Fibroblast of the aortic adventitia (primary cell): ENCODE results near the gene DRC3. TPM values are rescaled to one million over a fixed set of nuclear protein-coding genes. Genes with fewer than 3 reads are reported as not detected.

Source experiments
- DNase-seq: peaks from one replicate; pipeline ENCODE4 v3.0.0-alpha.2; 2010; ENCODE audit warnings: low read depth
- H3K4me3 ChIP-seq: 2 replicates; pipeline ENCODE4 v1.5.1; 2011; ENCODE audit warnings: low read depth, mild to moderate bottlenecking, control low read depth, low read length, moderate library complexity
- total RNA-seq: library from RNA; depleted of rRNA; stranded (reverse); fragments of >200 nt; gene quantifications from 2 replicates; pipeline ENCODE4 v1.2.3, GENCODE V29; 2012; ENCODE audit warnings: low replicate concordance
- TF ChIP-seq, protein P1 (sequence below): IDR thresholded peaks from 2 replicates; pipeline ENCODE4 v1.5.1; 2011; ENCODE audit warnings: mild to moderate bottlenecking, low read length, control low read depth, inconsistent platforms; ENCODE audit not compliant: insufficient read depth

DRC3 gene
- total RNA-seq, 1 donor: 1.8 TPM

GRCh38 chr17:17998934-17999333 is 26.3 kb downstream of the DRC3 start:
- TF ChIP-seq, protein P1, sequence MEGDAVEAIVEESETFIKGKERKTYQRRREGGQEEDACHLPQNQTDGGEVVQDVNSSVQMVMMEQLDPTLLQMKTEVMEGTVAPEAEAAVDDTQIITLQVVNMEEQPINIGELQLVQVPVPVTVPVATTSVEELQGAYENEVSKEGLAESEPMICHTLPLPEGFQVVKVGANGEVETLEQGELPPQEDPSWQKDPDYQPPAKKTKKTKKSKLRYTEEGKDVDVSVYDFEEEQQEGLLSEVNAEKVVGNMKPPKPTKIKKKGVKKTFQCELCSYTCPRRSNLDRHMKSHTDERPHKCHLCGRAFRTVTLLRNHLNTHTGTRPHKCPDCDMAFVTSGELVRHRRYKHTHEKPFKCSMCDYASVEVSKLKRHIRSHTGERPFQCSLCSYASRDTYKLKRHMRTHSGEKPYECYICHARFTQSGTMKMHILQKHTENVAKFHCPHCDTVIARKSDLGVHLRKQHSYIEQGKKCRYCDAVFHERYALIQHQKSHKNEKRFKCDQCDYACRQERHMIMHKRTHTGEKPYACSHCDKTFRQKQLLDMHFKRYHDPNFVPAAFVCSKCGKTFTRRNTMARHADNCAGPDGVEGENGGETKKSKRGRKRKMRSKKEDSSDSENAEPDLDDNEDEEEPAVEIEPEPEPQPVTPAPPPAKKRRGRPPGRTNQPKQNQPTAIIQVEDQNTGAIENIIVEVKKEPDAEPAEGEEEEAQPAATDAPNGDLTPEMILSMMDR: no peak
- H3K4me3 ChIP-seq: no peak overlapping the region
- DNase-seq: no peak

DNA sequence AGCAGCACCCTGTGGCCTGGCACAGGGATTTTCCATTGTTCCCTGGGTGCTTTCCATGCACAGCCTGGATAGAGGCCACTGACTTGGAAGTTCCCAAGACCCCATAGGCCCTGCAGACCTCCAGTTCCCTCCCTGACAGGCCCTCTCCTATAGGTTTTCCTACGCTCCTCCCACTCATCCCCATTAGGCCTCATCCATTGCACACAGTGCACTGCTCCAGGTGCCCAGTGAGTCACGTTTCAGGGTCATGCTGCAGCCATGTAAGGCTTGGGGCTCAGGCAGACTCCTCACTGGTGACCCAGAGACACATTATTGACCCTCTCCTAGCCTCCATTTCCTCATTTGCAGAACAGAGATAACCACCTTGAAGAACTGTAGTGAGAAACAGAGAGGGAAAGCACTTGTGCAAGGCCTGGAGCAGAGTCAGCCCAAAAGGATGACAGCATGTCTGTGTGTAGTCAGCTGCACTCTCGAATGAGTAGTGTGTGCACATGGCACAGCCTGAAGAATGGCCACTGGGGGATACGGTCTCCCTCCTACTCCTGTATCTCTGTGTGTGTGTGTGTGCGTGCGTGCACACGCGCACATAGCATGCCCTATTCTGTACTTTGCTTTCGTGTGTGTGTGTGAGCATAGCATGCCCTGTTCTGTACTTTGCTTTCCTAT is 26.8 kb downstream of the DRC3 start:
- H3K4me3 ChIP-seq: no peak overlapping the region
- TF ChIP-seq, protein P1: no peak
- no peak for DNase-seq

GRCh38 chr17:18000030-18000408 is 27.4 kb downstream of the DRC3 start:
- DNase-seq: no peak
- TF ChIP-seq, protein P1: no peak
- no peak overlapping the region for H3K4me3 ChIP-seq

GRCh38 chr17:18002171-18002570 is 29.5 kb downstream of the DRC3 start:
- no peak for DNase-seq
- TF ChIP-seq, protein P1: no peak

DNA sequence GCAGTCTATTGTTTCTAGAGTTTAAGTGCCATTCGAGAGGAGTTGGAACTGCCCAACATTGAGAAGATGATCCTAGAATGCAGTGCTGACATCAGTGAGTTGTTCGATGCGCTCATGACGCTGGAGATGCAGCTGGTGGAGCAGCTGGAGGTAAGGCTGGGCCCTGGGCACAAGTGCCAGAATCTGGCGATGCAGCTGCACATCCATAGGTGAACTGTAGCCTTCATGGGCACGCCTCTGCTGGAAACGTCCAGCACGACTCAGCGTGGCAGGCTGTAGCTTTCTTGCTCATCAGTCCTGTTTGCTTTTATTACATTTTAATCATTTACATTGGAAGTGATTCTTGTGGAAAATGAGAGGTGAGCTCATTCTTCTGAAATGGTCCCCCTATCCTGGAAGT is 31.7 kb downstream of the DRC3 start:
- TF ChIP-seq, protein P1: no peak
- no peak for DNase-seq
- no peak overlapping the region for H3K4me3 ChIP-seq

More at GRCh38 chr17:18002171-18002570, 29.5 kb downstream of the DRC3 start:
- no peak overlapping the region for H3K4me3 ChIP-seq

DNA sequence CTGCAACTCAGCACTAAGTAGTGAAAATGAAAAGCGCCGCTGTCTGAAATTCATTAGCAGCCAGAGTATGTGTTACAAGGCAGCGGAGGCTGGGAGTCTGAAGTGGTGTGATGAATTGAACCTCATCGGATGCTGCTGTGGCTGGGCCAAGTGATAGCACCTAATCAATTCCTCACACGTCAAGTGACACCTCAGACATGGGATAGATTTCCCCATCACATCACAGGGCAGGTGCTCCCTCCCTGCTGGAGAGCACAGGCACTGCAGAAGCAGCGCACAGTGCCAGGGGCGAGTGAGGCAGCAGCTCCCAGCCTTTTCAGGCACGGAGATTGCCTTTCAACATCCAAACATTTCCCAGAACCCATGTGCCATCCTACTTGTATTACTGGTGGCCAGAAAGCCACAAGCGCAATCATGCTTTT is 32.2 kb downstream of the DRC3 start:
- TF ChIP-seq, protein P1: peak; percentile 40
- no peak overlapping the region for H3K4me3 ChIP-seq
- no peak for DNase-seq

- DNase-seq: no peak
- TF ChIP-seq, protein P1: no peak
- no peak overlapping the region for H3K4me3 ChIP-seq
These were observed 32.8 kb downstream of the DRC3 start for GRCh38 chr17:18005496-18005895.
